ENCODE results near the gene SMCHD1.
"Not testable (repeated sequence)": the region's sequence is repeated elsewhere in the genome, so short reads cannot be mapped to it uniquely, and the experiment has no call there.

Gene SMCHD1

GRCh38 chr18:2717407-2717806 lies 61.9 kb downstream of the SMCHD1 start:
- no peak for DNase-seq

GRCh38 chr18:2719040-2719439 lies 63.5 kb downstream of the SMCHD1 start:
- no peak for DNase-seq

GRCh38 chr18:2723207-2723606 lies 67.7 kb downstream of the SMCHD1 start:
- no peak for DNase-seq

GRCh38 chr18:2729757-2730156 lies 74.2 kb downstream of the SMCHD1 start:
- DNase-seq: no peak

GRCh38 chr18:2736823-2737222 lies 81.3 kb downstream of the SMCHD1 start:
- DNase-seq: no peak

GRCh38 chr18:2740082-2740481 lies 84.6 kb downstream of the SMCHD1 start:
- not testable (repeated sequence) for DNase-seq

- DNase-seq: no peak
Measured at GRCh38 chr18:2746274-2746673, 90.7 kb downstream of the SMCHD1 start.

- no peak for DNase-seq
Measured at GRCh38 chr18:2758309-2758708, 102.8 kb downstream of the SMCHD1 start.

GRCh38 chr18:2774669-2775068 lies 119.1 kb downstream of the SMCHD1 start:
- no peak for DNase-seq

GRCh38 chr18:2776601-2777000 lies 121.1 kb downstream of the SMCHD1 start:
- DNase-seq: no peak

- DNase-seq: no peak
Measured at GRCh38 chr18:2777241-2777640, 121.7 kb downstream of the SMCHD1 start.

- no peak for DNase-seq
Measured at GRCh38 chr18:2780750-2781149, 125.2 kb downstream of the SMCHD1 start.

- DNase-seq: no peak
Measured at GRCh38 chr18:2787225-2787624, 131.7 kb downstream of the SMCHD1 start.

- no peak for DNase-seq
Measured at GRCh38 chr18:2792395-2792794, 136.9 kb downstream of the SMCHD1 start.

GRCh38 chr18:2794159-2794558 lies 138.6 kb downstream of the SMCHD1 start:
- DNase-seq: no peak

- DNase-seq: no peak
Measured at GRCh38 chr18:2797951-2798350, 142.4 kb downstream of the SMCHD1 start.

- DNase-seq: no peak
Measured at GRCh38 chr18:2799369-2799768, 143.8 kb downstream of the SMCHD1 start.

GRCh38 chr18:2805970-2806943 lies 150.7 kb downstream of the SMCHD1 start:
- no peak for DNase-seq

GRCh38 chr18:2808640-2809039 lies 153.1 kb downstream of the SMCHD1 start:
- DNase-seq: not testable (repeated sequence)

GRCh38 chr18:2809666-2810183 lies 154.2 kb downstream of the SMCHD1 start:
- DNase-seq: not testable (repeated sequence)

GRCh38 chr18:2811416-2811815 lies 155.9 kb downstream of the SMCHD1 start:
- no peak for DNase-seq

GRCh38 chr18:2814928-2815327 lies 159.4 kb downstream of the SMCHD1 start:
- DNase-seq: no peak

GRCh38 chr18:2818281-2818680 lies 162.8 kb downstream of the SMCHD1 start:
- DNase-seq: no peak

- no peak for DNase-seq
Measured at GRCh38 chr18:2821695-2822094, 166.2 kb downstream of the SMCHD1 start.

Measured in CD4-positive, alpha-beta T cell treated with Interleukin-4 for 4 hours (primary cell).